Left lung (tissue), 10 donors: ENCODE measurements around the gene FREM2. TPM values are rescaled to one million over a fixed set of nuclear protein-coding genes. Genes with fewer than 3 reads are reported as not detected.

ENCODE experiments used
- ATAC-seq: fragments of 200-7000 bp; cut with Tn5 transposase; one replicate; pipeline ENCODE4 v1.9.1; 2020; ENCODE audit warnings: moderate library complexity
- DNase-seq, 4 donors: peaks; one replicate each; pipeline ENCODE4 v3.0.0-alpha.2; 2013 to 2020
- H3K27ac ChIP-seq, 2 donors: fragments of 200-600 bp; sonication (generic) in 1 of 2; one replicate each; pipeline versions ENCODE4 v1.5.0 to v1.8.0; 2020 to 2021
- H3K27me3 ChIP-seq, 2 donors: fragments of 200-600 bp; sonication (generic) in 1 of 2; one replicate each; pipeline versions ENCODE4 v1.5.0 to v1.8.0; 2020 to 2021
- H3K36me3 ChIP-seq, 2 donors: fragments of 200-600 bp; sonication (generic) in 1 of 2; one replicate each; pipeline versions ENCODE4 v1.5.0 to v1.8.0; 2020 to 2021
- H3K4me1 ChIP-seq, 2 donors: fragments of 200-600 bp; one replicate each; pipeline ENCODE4 v1.8.0; 2021
- H3K4me3 ChIP-seq, 2 donors: fragments of 200-600 bp; sonication (generic) in 1 of 2; one replicate each; pipeline versions ENCODE4 v1.5.0 to v1.8.0; 2020 to 2021; ENCODE audit warnings: mild to moderate bottlenecking in 1 of 2
- H3K9me3 ChIP-seq, 2 donors: fragments of 200-600 bp; sonication (generic) in 1 of 2; one replicate each; pipeline versions ENCODE4 v1.5.0 to v1.8.0; 2020 to 2021
- intact Hi-C, 2 donors: fragments of 100-400 bp; cut with DNase I; formaldehyde crosslinking; loops; one replicate each; pipeline versions ENCODE4 v1.11.2 to v1.14.2; 2022
- polyA plus RNA-seq, 6 donors: library from polyadenylated mRNA; unstranded; fragments of 120-200 nt; gene quantifications; one replicate each; pipeline ENCODE4 v1.2.1, GENCODE V29; 2013; ENCODE audit not compliant: insufficient read length in 6 of 6
- total RNA-seq, 2 donors: library from RNA; stranded (reverse); fragmentation: NEBNext Ultra II Directional; extraction: Animal tissue kit (Norgen Biotek cat#: 25700); gene quantifications; one replicate each; pipeline ENCODE4 v1.2.1, GENCODE V29; 2021
- TF ChIP-seq, protein P1 (sequence below), 2 donors: fragments of 200-600 bp; sonication (generic) in 1 of 2; IDR thresholded peaks; one replicate each; pipeline versions ENCODE4 v1.5.0 to v1.8.0; 2021; ENCODE audit warnings: antibody characterized with exemption in 2 of 2
- donor health status: DM: no; HTN: yes; CAD: no.
- donor health status: DM: no; HTN: no; CAD: no.

Gene FREM2
- total and polyA plus RNA-seq, 8 donors, result 12.4 to 54.1 (median 43.4) TPM

DNA sequence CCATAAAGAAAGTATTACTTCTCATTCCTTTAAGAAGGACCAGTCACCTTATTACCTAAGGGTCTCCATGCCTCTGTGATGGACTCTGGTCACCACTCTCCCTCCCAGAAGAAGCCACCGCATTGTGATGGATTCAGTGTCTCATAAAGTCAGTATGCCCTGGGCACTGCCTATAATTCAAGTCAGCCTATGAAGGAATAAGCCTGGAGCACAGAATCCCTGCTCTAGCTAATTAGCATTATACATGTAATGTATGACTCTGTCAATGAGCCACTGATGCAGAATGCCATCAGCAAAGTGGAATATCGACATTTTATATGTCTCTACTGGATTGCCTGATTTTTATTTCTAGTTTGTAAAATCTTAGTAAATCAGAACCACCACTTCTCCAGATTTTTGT lies 14.9 kb upstream of the FREM2 start:
- no peaks in the 10 kb centered on the region for H3K4me1 ChIP-seq
- ATAC-seq (no peak), DNase-seq (no peak)
- no peak overlapping the region for H3K27ac ChIP-seq
- no peaks in the 10 kb centered on the region for H3K36me3 ChIP-seq
- intact Hi-C loops, result no loop called here
- no peaks in the 10 kb centered on the region for H3K27me3 ChIP-seq
- H3K9me3 ChIP-seq, result no peaks in the 10 kb centered on the region
- TF ChIP-seq, protein P1, sequence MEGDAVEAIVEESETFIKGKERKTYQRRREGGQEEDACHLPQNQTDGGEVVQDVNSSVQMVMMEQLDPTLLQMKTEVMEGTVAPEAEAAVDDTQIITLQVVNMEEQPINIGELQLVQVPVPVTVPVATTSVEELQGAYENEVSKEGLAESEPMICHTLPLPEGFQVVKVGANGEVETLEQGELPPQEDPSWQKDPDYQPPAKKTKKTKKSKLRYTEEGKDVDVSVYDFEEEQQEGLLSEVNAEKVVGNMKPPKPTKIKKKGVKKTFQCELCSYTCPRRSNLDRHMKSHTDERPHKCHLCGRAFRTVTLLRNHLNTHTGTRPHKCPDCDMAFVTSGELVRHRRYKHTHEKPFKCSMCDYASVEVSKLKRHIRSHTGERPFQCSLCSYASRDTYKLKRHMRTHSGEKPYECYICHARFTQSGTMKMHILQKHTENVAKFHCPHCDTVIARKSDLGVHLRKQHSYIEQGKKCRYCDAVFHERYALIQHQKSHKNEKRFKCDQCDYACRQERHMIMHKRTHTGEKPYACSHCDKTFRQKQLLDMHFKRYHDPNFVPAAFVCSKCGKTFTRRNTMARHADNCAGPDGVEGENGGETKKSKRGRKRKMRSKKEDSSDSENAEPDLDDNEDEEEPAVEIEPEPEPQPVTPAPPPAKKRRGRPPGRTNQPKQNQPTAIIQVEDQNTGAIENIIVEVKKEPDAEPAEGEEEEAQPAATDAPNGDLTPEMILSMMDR (IDR thresholded peaks at IDR 0.05), result no peak
- no peak overlapping the region for H3K4me3 ChIP-seq

DNA sequence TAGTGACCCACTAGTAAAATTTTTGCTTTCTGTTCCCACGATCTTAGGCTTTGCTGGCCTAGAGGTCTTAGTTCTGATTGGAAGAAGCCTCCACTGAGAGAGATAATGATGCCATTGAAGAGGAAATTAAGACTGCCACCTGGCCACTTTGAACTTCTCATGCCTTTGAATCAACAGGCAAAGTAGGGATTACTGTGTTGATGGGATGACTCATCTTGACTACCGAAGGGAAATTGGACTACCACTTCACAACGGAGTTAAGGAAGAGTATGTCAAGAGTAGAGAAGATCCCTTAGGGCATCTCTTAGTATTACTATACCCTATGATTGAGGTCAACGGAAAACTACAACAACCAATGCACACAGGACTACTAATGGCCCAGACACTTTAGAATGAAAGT lies 12.7 kb upstream of the FREM2 start:
- Histone ChIP-seq H3K9me3 (no peaks in the 10 kb centered on the region), H3K27ac (no peak overlapping the region), H3K27me3 (no peaks in the 10 kb centered on the region), H3K4me1 (no peaks in the 10 kb centered on the region), H3K4me3 (no peak overlapping the region), H3K36me3 (no peaks in the 10 kb centered on the region)
- intact Hi-C loops, result no loop called here
- TF ChIP-seq, protein P1 (IDR thresholded peaks at IDR 0.05), result no peak
- DNase-seq (no peak), ATAC-seq (no peak)

DNA sequence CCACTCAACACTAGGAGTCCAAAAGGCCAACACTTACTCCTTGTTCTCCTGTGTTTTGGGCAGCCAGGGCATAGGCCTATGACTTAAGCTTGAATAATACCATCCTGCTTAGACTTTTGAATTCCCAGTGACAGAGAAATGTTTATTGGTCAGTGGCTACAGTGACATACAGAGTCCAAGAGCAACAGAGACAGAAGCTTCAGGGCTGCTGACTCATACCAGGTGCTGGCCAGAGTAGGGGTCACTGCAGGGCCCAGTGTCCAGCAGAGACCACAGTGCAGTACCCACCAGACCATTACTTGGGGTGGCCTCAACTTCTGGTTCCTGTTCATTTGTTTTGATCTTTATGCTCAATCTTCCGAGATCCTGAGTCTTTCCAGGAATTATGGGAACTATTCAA lies 6.0 kb upstream of the FREM2 start:
- H3K4me1 ChIP-seq, result no peaks in the 10 kb centered on the region
- TF ChIP-seq, protein P1 (IDR thresholded peaks at IDR 0.05), result no peak
- ATAC-seq (peak; percentile 49), DNase-seq (no peak)
- intact Hi-C loops, result no loop called here
- no peak overlapping the region for H3K4me3 ChIP-seq
- no peak overlapping the region for H3K27ac ChIP-seq
- H3K27me3 ChIP-seq, result peaks cover 7 to 14% of the 10 kb centered on the region in 2 donors
- no peaks in the 10 kb centered on the region for H3K9me3 ChIP-seq
- H3K36me3 ChIP-seq, result no peaks in the 10 kb centered on the region

DNA sequence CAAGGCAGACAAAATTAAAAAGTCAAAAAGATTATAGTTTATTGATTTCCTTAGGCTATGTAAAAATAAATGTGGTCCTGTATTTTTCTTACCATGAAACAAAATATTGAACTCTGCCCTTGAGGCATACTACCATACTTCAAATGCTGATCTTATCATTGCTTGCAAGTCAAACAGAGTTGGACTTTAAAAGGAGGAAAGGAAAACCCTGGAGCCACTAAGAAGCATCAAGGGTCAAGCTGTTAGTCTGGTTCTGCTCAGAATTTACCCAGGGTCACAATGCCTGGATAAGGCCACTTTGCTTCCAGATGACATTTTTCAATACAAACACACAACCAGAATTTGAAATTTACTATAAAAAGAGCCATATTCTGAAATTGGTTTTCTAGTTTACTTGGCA lies 2.2 kb upstream of the FREM2 start:
- Histone ChIP-seq H3K4me3 (no peak overlapping the region), H3K27me3 (peaks cover 32 to 45% of the 10 kb centered on the region in 2 donors), H3K36me3 (no peaks in the 10 kb centered on the region), H3K4me1 (peaks cover 0 to 6% of the 10 kb centered on the region in 2 donors), H3K27ac (no peak overlapping the region), H3K9me3 (no peaks in the 10 kb centered on the region)
- TF ChIP-seq, protein P1 (IDR thresholded peaks at IDR 0.05), result no peak
- DNase-seq (no peak), ATAC-seq (no peak)
- intact Hi-C loops, result no loop called here

DNA sequence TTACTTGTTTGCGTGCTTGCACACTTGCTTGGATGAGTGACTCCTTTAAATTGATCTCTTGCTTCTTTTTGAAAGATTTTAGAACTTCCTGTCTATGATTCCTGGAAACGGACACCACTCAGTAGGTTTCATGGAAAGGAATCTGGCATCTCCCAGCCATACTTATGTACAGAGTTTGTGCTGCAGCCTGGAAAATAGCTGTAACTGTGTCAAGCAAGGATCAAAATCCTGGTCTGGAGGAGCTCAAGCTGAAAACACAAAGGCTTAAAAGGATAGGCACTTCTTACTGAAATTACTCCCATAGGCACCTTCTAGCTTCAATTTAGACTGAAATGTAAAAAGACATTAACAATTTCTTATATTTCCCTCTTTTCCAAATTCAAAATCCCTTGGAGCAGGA lies 1.4 kb upstream of the FREM2 start:
- Histone ChIP-seq H3K27me3 (peaks cover 32 to 45% of the 10 kb centered on the region in 2 donors), H3K9me3 (no peaks in the 10 kb centered on the region), H3K4me3 (no peak overlapping the region), H3K4me1 (peaks cover 0 to 6% of the 10 kb centered on the region in 2 donors), H3K36me3 (no peaks in the 10 kb centered on the region), H3K27ac (no peak overlapping the region)
- DNase-seq (no peak), ATAC-seq (no peak)
- TF ChIP-seq, protein P1 (IDR thresholded peaks at IDR 0.05), result no peak
- intact Hi-C loops, result no loop called here
